ENCODE measurements around the gene ZMYM2.

The ZMYM2 gene

DNA sequence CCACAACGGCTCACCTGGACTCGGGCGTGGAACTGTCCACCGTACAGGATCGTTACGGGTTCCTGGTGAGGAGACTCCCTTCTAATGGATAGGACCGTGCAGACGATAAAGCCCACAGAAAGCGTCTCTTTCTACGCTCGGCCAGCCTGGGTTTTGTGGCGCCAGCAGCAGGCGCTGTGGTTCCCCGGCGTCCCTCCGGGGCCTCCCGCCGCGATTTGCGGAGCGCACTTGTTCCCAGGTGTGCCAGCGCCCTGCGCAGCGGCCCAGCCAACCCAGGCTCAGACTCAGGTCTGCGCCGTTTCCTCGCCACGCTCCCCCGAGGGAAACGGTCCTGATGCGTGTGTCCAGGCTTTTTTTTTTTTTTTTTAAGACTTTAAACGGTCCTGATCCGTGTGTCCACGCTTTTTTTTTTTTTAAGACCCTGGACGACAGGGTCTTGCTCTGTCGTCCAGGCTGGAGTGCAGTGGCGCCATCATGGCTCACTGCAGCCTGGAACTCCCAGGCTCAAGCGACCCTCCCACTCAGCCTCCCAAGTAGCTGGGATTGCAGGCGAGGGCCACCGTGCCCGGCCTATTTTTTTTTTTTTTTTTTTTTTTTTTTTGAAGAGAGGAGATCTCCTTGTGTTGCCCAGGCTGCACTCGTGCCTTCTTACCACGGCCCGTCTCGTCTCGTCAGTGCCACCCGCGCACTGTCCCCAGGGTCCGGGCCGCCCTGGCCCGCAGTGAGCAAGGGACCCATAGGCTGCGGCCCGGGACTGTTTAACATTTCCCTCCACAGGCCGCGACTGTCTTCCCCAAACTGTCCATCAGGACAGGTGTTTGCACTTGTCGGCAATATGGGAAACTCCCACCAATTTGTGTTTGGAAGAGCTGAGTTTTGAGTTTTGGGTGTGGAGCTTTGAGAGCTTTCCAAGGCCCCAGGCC is 178.5 kb downstream of the ZMYM2 start:
- TF ChIP-seq CTCF (conservative IDR thresholded peaks at IDR 0.05) (peak; percentile 94), ZFX (IDR thresholded peaks at IDR 0.05) (no peak)
- H3K27ac ChIP-seq: no peak overlapping the region

DNA sequence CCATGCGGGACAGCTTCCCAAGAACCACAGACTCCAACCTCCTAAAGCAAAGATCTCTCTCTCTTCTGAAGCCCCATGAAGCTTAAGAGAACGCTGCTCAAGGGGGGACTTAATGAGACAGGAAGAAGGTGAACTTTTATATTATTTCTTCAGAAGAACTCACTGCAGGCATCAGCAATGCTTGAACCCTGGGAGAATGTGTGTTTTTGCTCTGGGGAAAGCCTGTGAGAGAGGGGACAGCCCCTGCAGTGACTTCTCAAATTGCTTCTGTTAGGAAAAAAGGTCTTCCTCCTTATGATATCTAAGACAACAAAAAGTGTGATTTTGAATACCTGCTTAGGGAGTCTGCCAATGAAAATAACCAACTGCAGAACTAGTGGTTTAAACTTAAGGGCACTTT is 179.3 kb downstream of the ZMYM2 start:
- TF ChIP-seq ZFX (IDR thresholded peaks at IDR 0.05) (no peak), CTCF (conservative IDR thresholded peaks at IDR 0.05) (no peak)
- no peak overlapping the region for H3K27ac ChIP-seq

DNA sequence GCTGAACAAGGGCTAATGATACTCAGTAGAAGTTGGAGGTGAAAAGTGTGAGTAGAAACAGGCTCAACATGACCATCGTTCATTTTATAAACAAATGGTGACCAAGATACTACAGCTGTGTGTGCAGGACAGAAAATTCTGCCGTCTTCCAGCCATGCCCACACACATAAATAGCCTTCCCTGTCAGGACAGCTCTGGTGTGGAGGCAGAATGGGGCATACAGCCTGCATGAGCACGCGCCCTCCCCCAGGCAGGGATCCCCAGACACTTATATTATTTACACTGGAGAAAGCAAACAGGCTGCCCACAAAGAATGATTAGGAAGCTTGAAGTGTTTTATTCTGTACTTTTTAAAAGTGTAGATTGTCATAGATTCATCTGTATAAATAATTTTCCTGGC is 182.0 kb downstream of the ZMYM2 start:
- no peak for TF ChIP-seq CTCF (conservative IDR thresholded peaks at IDR 0.05)
- no peak for TF ChIP-seq ZFX (IDR thresholded peaks at IDR 0.05)
- no peak overlapping the region for H3K27ac ChIP-seq
